HG03097 (cell line): Measurements from ENCODE around the gene SRGAP1.
"Not testable (repeated sequence)": the region's sequence is repeated elsewhere in the genome, so short reads cannot be mapped to it uniquely, and the experiment has no call there.

ENCODE experiments used
- ATAC-seq: cut with Tn5 transposase; IDR thresholded peaks from one replicate; pipeline ENCODE4 v1.9.1; 2021; ENCODE audit not compliant: unreplicated experiment, low FRiP score

The SRGAP1 gene

DNA sequence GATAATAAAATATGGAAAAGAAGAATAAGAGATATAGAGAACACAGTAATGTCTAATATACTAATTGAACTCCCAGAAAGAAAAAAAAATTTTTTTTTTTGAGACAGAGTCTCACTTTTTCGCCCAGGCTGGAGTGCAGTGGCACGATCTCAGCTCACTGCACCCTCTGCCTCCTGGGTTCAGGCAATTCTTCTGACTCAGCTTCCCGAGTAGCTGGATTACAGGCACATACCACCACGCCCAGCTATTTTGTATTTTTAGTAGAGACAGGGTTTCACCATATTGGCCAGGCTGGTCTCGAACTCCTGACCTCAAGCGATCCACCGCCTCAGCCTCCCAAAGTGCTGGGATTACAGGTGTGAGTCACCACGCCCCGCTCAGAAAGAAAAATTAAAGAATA is 232.1 kb downstream of the SRGAP1 start:
- not testable (repeated sequence) for ATAC-seq

DNA sequence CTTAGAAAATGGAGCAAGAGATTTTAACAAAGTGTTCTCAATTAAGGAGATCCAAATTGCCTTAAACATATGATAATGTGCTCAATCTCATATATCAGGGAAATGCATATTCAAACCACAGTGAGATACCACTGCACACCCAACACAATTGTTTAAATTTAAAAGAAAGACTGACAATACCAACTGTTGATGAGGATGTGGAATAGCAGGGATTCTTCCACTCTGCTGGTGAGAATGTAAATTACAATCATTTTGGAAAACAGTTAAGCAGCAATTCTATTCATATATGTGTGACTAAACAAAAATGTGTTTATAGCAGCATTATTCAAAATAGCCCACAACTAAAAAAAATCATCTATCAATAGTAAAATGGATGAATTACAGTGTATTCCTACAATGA is 233.4 kb downstream of the SRGAP1 start:
- no peak for ATAC-seq

GRCh38 chr12:64080319-64081007 is 236.0 kb downstream of the SRGAP1 start:
- ATAC-seq, result no peak

DNA sequence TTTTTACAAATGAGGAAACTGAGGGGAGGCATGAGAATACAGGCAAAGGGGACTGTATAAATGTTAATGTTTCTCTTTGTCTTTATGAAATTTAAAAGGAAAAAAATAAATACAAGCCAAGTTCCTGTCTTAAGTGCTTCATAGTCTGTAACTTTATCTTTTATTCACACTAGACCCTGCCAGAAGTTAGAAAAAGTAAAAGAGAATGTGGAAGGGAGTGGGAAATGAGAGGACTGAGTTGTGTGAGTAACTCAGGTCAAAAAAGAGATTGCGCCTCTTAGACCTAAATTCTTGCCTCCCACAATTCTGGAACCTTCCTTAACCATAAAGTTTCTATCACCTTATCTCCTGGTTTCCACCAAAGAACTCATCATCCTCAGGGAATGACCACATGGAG is 236.5 kb downstream of the SRGAP1 start:
- no peak for ATAC-seq

- no peak for ATAC-seq
These were observed 237.6 kb downstream of the SRGAP1 start for GRCh38 chr12:64082116-64082515.

GRCh38 chr12:64082866-64083268 is 238.4 kb downstream of the SRGAP1 start:
- no peak for ATAC-seq

- no peak for ATAC-seq
These were observed 239.0 kb downstream of the SRGAP1 start for GRCh38 chr12:64083285-64084210.

DNA sequence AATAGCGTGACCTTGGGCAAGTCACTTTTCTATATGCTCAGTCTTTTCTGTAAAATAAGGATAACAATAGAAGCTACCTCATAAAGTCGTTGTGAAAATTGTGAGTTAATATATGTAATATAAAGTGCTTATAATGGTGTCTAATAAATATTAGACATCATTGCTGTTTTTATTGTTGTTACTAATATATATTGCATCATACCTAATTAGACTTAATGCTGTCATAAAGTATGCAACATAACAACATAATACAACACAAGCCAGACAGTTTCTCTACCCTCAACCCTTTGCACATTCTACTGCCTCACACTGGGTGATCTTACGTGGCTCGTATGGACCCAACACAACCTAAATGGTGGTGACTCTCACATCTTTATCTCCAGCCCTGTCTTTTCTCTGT is 240.7 kb downstream of the SRGAP1 start:
- no peak for ATAC-seq

GRCh38 chr12:64085996-64086395 is 241.5 kb downstream of the SRGAP1 start:
- no peak for ATAC-seq

DNA sequence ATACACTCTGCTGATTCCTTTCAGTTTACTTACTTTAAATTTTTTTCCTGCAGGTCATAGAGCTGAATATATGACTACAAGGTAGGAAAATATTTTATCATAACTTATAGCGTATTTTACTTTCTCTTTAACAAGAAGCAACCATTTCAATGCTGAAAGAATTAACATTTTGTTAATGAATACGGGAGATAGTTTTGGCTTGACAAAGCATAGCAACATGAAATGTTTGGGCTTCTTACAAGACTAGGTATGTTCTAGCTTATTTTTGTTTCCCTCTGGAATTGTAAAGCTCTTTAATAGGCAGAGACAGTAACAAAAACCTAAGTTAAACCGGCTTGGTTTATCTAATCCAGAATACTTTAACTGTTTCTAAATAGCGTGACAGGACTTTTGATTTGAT is 242.4 kb downstream of the SRGAP1 start:
- ATAC-seq, result no peak

DNA sequence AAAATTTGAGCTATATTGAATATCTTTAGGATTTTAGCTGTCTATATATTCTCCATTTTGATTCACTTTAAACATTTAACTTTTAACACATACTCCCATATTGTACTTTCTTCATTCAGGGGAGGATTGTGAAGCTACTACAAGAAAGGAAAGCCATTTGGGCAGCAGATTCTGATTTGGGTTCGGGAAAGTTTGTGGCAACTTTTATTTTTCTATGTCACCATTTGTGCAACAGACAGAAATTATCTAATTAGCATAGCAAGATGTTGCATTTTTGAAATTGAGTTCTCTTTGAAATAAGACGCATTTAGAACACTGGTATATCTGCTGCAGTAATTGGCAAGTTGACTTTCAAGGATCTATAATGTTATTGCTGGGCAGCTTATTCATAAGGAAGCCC is 243.3 kb downstream of the SRGAP1 start:
- ATAC-seq, result no peak

GRCh38 chr12:64088431-64089349 is 244.2 kb downstream of the SRGAP1 start:
- ATAC-seq, result no peak

DNA sequence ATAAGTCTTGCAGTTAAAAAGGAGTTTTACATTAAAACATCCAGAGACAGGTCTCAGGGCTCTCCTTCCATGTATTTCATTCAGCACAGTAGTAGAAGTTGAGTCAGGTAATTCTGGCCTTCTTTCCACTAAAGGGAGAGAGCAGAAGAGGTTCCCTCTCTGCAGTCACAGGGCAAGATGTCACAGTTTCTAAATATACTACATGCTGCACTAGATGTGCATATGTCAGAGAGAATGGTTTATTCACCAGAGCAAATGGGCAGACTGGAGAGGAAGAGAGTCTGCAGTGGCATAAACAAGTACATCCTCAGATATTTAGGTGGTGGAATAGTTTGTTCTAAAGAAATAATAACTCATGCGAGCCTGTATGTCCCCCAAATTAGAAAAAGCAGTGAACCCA is 245.5 kb downstream of the SRGAP1 start:
- no peak for ATAC-seq

DNA sequence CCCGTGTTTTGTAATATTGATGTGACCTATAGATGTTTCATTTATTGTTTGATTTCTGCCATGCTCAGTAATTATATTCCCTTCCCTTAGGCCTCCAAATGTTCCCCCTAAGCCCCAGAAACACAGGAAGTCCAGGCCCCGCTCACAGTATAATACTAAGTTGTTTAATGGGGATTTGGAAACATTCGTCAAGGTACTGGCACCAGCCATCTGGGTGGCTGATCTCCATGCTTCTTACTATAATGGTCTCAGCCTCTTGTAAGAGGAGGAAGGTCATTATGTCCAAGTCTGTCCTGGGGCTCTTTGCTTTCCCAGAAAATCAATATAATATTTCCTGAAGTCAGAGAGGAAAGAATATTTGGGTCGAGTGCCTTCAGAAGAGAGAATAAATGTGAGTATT is 246.7 kb downstream of the SRGAP1 start:
- no peak for ATAC-seq

DNA sequence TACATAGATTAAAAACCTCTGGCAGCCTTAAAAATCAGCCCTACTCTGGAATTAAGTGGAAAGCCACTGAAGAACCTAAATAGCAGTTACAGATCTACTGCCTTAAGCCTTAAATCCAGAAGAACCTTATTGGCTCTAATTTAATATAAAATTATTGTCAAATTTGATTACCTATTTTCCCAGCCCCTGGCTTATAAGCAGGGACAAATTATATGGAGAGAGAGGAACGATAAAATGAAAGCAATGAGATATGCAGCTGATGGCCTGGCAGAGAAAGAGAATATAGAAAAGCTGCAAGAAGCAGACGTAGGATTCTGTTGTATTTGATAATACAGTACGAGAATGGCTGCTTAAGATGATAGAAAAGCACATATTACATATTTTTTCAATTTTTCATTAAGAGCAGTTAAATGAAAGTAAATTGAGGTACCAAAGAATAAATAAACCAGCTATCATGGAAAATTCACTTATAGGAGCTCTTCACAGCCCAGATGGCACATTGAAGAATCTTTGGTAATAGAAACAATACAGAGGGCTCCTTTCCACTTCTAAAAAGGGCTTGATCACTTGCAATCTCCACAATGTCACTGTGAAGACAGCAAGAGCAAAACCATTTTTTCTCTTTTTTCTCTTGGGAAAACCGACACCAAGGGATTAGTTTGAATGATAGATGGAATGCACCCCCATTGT is 248.2 kb downstream of the SRGAP1 start:
- no peak for ATAC-seq

DNA sequence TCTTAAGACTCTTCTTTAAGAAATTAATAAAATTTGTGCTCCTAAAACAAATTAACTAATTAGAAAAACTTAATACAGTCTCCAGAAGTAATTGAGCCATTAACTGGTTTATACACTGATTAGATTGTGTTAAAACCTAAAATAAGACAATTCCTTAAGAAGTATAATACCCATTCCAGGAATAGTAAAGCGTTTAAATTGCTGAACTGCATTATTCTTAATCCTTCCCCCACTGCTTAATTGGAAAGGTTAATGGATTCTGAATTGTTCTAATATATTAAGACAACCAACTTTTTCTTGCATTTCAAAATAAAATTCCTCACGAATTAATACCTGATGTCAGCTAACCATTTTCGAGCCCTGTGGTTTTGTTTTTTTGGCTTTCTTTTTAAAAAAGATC is 249.2 kb downstream of the SRGAP1 start:
- no peak for ATAC-seq

DNA sequence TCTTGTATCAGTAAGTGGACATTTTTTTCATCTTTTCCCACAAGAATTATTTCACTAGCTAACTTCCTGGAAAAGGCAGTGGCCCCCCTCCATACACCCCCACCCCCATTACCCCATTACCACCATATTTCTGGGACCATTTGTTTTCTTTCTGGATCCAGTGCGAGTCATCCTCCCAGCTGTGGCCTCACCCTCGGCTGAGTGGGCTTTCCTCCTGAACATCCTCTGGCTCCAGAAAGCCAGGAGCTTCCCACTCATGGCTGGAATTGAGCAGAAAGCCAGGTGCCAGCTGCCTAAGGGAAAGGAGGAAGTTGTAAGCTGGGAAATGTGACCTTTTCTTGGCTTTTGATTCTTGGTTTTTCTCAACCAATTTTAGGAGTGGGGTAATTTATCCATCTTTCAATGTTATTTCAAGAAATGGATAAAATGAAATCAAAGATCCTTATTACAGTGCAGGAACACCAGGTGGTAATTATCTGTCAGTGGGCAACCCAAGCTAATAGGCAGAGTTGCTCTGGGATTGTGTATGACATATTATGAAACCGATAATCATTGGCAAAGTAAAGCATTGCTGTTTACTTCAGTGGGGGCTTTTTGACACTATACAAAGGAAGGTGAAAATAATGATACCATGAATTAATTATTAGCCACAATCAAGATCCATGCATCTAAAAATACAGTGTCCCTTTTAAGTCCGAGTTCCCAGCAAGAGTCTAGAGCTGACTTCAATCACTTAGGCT is 253.0 kb downstream of the SRGAP1 start:
- ATAC-seq, result no peak

DNA sequence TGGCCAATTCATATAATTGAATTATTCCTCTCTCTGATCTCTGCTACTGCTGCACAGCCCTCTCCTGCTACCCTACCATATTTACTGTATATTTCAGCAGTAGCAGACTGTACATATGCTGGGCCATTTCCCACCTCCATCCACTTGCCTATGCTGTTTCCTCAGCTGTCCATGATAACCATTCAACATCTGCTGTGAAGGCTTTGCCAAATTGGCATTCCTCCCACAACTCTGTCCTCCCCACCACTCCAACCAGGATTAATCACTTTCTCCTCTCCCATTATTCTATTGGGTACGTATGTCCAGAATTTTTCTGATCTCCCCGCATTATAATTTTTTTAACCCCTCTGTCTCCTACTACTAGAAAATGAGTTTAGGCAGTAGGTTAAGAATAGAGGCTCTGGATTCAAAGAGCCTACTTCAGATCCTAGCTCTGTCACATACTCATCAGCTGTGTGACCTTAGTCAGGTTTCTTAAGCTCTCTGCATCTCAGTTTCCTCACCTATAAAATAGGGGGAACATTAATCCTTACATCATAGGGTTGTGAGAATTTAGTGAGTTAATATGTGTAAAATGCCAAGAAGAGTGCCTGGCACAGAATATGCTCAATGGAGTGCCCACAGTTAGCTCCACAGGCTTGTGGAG is 254.3 kb downstream of the SRGAP1 start:
- ATAC-seq, result no peak

- ATAC-seq, result no peak
These were observed 254.9 kb downstream of the SRGAP1 start for GRCh38 chr12:64099397-64099796.
